Panc1 (cell line): ENCODE results near the gene CDC42EP3.

Experiments
- POLR2AphosphoS5 ChIP-seq: IDR thresholded peaks from 2 replicates; pipeline ENCODE4 v1.6.1; 2012; ENCODE audit warnings: mild to moderate bottlenecking, low read depth, low read length, moderate library complexity
- TF ChIP-seq, protein P1 (sequence below): fragments of 450-650 bp; IDR thresholded peaks from 2 replicates; pipeline ENCODE4 v1.5.1; 2017; ENCODE audit warnings: mild to moderate bottlenecking

DNA sequence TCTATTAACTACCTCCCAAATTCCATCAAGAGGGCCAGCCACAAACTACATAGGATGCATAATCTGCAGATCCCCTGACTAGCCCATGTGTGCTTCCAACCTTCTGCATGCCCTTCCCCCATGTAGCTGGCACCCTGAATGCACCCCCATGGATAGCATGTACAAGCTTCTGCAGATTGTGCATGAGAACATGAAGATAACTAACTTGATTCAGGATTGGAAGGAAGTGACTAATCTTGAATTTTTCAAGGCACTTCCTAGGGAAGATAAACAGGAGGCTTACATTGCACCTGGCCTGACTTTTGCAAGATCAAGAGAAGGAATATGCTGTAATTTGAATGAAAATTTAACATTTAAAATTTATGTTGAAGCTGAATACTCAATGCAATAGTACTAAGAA lies 66.7 kb downstream of the CDC42EP3 start:
- TF ChIP-seq, protein P1, sequence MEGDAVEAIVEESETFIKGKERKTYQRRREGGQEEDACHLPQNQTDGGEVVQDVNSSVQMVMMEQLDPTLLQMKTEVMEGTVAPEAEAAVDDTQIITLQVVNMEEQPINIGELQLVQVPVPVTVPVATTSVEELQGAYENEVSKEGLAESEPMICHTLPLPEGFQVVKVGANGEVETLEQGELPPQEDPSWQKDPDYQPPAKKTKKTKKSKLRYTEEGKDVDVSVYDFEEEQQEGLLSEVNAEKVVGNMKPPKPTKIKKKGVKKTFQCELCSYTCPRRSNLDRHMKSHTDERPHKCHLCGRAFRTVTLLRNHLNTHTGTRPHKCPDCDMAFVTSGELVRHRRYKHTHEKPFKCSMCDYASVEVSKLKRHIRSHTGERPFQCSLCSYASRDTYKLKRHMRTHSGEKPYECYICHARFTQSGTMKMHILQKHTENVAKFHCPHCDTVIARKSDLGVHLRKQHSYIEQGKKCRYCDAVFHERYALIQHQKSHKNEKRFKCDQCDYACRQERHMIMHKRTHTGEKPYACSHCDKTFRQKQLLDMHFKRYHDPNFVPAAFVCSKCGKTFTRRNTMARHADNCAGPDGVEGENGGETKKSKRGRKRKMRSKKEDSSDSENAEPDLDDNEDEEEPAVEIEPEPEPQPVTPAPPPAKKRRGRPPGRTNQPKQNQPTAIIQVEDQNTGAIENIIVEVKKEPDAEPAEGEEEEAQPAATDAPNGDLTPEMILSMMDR, result no peak
- TF ChIP-seq POLR2AphosphoS5, result no peak
